SH-SY5Y (cell line): ENCODE measurements around the gene SSBP2.

Experiments used
- GATA2 ChIP-seq: IDR thresholded peaks from 2 replicates; pipeline ENCODE4 v1.6.1; 2011; ENCODE audit warnings: mild to moderate bottlenecking, low read depth, low read length
- GATA3 ChIP-seq: IDR thresholded peaks from 2 replicates; pipeline ENCODE4 v1.6.1; 2011; ENCODE audit warnings: low read depth, mild to moderate bottlenecking, low read length, moderate library complexity

- TF ChIP-seq GATA3, result no peak
- TF ChIP-seq GATA2, result no peak
Observed at GRCh38 chr5:81519217-81519905, 231.5 kb downstream of the SSBP2 start.
